AG04450 (cell line): ENCODE data around the gene RTN4RL1. TPM values are rescaled to one million over a fixed set of nuclear protein-coding genes. Genes with fewer than 3 reads are reported as not detected.

Experiments used
- CTCF ChIA-PET: fragments of 300-600, 350-600 bp; formaldehyde crosslinking; extraction: SDS; loops from one replicate; lab custom pipeline; 2022; ENCODE audit warnings: antibody characterized with exemption, inconsistent platforms; lab: Charles Lee
- POLR2A ChIA-PET: fragments of 350-600 bp; formaldehyde crosslinking; extraction: SDS; loops from one replicate; lab custom pipeline; 2021; ENCODE audit warnings: antibody characterized with exemption, inconsistent platforms; lab: Yijun Ruan, JAX
- DNase-seq: peaks from one replicate; pipeline ENCODE4 v3.0.0-alpha.2; 2011; ENCODE audit warnings: low read depth, low spot score
- H3K27ac ChIP-seq: one replicate; pipeline ENCODE4 v1.5.1; 2012; ENCODE audit warnings: low read depth, low read length, control low read depth
- H3K27me3 ChIP-seq: one replicate; pipeline ENCODE4 v1.6.0; 2012; ENCODE audit warnings: low read length; ENCODE audit not compliant: control insufficient read depth, insufficient read depth
- H3K4me3 ChIP-seq: 2 replicates; pipeline ENCODE4 v1.5.1; 2011; ENCODE audit warnings: mild to moderate bottlenecking, low read depth, low read length, control low read depth
- H3K9me3 ChIP-seq: 2 replicates; pipeline ENCODE4 v1.5.1; 2012; ENCODE audit warnings: low read length; ENCODE audit not compliant: control insufficient read depth, insufficient read depth
- CTCF ChIP-seq: IDR thresholded peaks from 2 replicates; pipeline ENCODE4 v1.5.1; 2011; ENCODE audit warnings: low read depth, low read length, control low read depth, inconsistent platforms
- polyA plus RNA-seq: library from polyadenylated mRNA; depleted of rRNA; stranded (reverse); fragments of >200 nt; gene quantifications from 2 replicates; pipeline ENCODE4 v1.2.3, GENCODE V29; 2011

The RTN4RL1 gene
- polyA plus RNA-seq, 1 experiment: 0.04 TPM

GRCh38 chr17:1942666-1943435, 82.3 kb downstream of the RTN4RL1 start:
- H3K27ac ChIP-seq: no peak overlapping the region
- ChIA-PET POLR2A (no interaction called here), CTCF (no interaction called here)
- H3K27me3 ChIP-seq: peaks cover 34% of the 10 kb centered on the region
- H3K9me3 ChIP-seq: no peaks in the 10 kb centered on the region; the same call in 1 of the 2 replicates
- no peak overlapping the region for H3K4me3 ChIP-seq
- TF ChIP-seq CTCF: no peak
- no peak for DNase-seq

GRCh38 chr17:1942066-1942365, 83.1 kb downstream of the RTN4RL1 start:
- POLR2A ChIA-PET: no interaction called here
- CTCF ChIA-PET: no interaction called here
- TF ChIP-seq CTCF: no peak
- H3K4me3 ChIP-seq: no peak overlapping the region
- H3K27me3 ChIP-seq: peaks cover 34% of the 10 kb centered on the region
- DNase-seq: no peak
- no peaks in the 10 kb centered on the region; the same call in 1 of the 2 replicates for H3K9me3 ChIP-seq
- H3K27ac ChIP-seq: no peak overlapping the region

- Histone ChIP-seq H3K27me3 (peaks cover 32% of the 10 kb centered on the region), H3K9me3 (no peaks in the 10 kb centered on the region; the same call in 1 of the 2 replicates), H3K4me3 (no peak overlapping the region), H3K27ac (no peak overlapping the region)
- POLR2A ChIA-PET: no interaction called here
- CTCF ChIA-PET: no interaction called here
- TF ChIP-seq CTCF: no peak
- no peak for DNase-seq
Observed at GRCh38 chr17:1941272-1942065, 83.7 kb downstream of the RTN4RL1 start.

- POLR2A ChIA-PET: no interaction called here
- TF ChIP-seq CTCF: no peak
- DNase-seq: no peak
- Histone ChIP-seq H3K4me3 (no peak overlapping the region), H3K9me3 (no peaks in the 10 kb centered on the region; the same call in 1 of the 2 replicates), H3K27me3 (peaks cover 32% of the 10 kb centered on the region), H3K27ac (no peak overlapping the region)
- CTCF ChIA-PET: no interaction called here
Observed at GRCh38 chr17:1940810-1941185, 84.3 kb downstream of the RTN4RL1 start.
